MCF 10A (cell line): ENCODE results near the gene ARHGEF28. TPM values are rescaled to one million over a fixed set of nuclear protein-coding genes. Genes with fewer than 3 reads are reported as not detected.

Experiments
- BruUV-seq: library from RNA; stranded (reverse); fragments of 400-500 nt; replicated peaks from 2 replicates; lab custom pipeline; 2021; lab: Mats Ljungman, UMichigan
- CTCF ChIA-PET: fragments of 300-600 bp; sonication (Branson Sonifier 250); formaldehyde crosslinking; extraction: SDS; loops from one replicate; lab custom pipeline; 2021; ENCODE audit warnings: antibody characterized with exemption, inconsistent platforms; lab: Yijun Ruan, JAX
- POLR2A ChIA-PET: fragments of 300-600, 350-650 bp; sonication (Branson Sonifier 250); formaldehyde crosslinking; extraction: SDS; loops from one replicate; lab custom pipeline; 2020; ENCODE audit warnings: antibody characterized with exemption, inconsistent platforms; lab: Yijun Ruan, JAX
- DNase-seq: peaks from one replicate; pipeline ENCODE4 v3.0.0-alpha.2; 2018; ENCODE audit not compliant: unreplicated experiment
- H3K27ac Mint-ChIP-seq: one replicate; pipeline ENCODE4 v1.8.0; 2022; ENCODE audit warnings: mild to moderate bottlenecking, low read depth, mixed read lengths; ENCODE audit not compliant: unreplicated experiment
- H3K27me3 Mint-ChIP-seq: one replicate; pipeline ENCODE4 v1.8.0; 2022; ENCODE audit warnings: mixed read lengths; ENCODE audit not compliant: insufficient read depth, unreplicated experiment
- H3K36me3 Mint-ChIP-seq: one replicate; pipeline ENCODE4 v1.8.0; 2022; ENCODE audit warnings: mild to moderate bottlenecking, moderate library complexity, mixed read lengths; ENCODE audit not compliant: insufficient read depth, unreplicated experiment
- H3K4me1 Mint-ChIP-seq: one replicate; pipeline ENCODE4 v1.8.0; 2022; ENCODE audit warnings: mixed read lengths; ENCODE audit not compliant: insufficient read depth, unreplicated experiment
- H3K4me3 Mint-ChIP-seq: one replicate; pipeline ENCODE4 v1.8.0; 2022; ENCODE audit warnings: mild to moderate bottlenecking, moderate library complexity, mixed read lengths; ENCODE audit not compliant: unreplicated experiment
- H3K9me3 Mint-ChIP-seq: one replicate; pipeline ENCODE4 v1.8.0; 2022; ENCODE audit warnings: mixed read lengths; ENCODE audit not compliant: unreplicated experiment
- CTCF ChIP-seq: fragments of 200-600 bp; IDR thresholded peaks from one replicate; pipeline ENCODE4 v1.8.0; 2022; ENCODE audit warnings: antibody characterized with exemption, mild to moderate bottlenecking; ENCODE audit not compliant: unreplicated experiment
- intact Hi-C: fragments of 100-400 bp; cut with micrococcal nuclease; formaldehyde crosslinking; loops from 2 replicates; pipeline ENCODE4 v1.14.1; 2022
- total RNA-seq: library from RNA; stranded (reverse); gene quantifications from 2 replicates; pipeline ENCODE4 v1.2.3, GENCODE V29; 2022

The ARHGEF28 gene
- total RNA-seq, 1 experiment from 2014 or later, result 34.8 TPM

- Mint-ChIP-seq H3K9me3 (no peaks in the 10 kb centered on the region), H3K36me3 (no peaks in the 10 kb centered on the region), H3K4me1 (peaks cover 27% of the 10 kb centered on the region), H3K4me3 (no peak overlapping the region), H3K27me3 (no peaks in the 10 kb centered on the region), H3K27ac (no peak overlapping the region)
- BruUV-seq, result no TSS peak
- TF ChIP-seq CTCF, result no peak
- intact Hi-C loops, result no loop called here
- POLR2A ChIA-PET, result interaction anchor here (0.7 kb wide), 1 partner anchor 10 kb away, joined by 3 read pairs; no protein-coding TSS in a partner anchor
- DNase-seq, result no peak
- CTCF ChIA-PET, result interaction anchor here (0.6 to 1.1 kb wide), 3 partner anchors 62 to 327 kb away, joined by 3 to 4 read pairs (median 3); no protein-coding TSS in a partner anchor
Measured at GRCh38 chr5:73964352-73964865, 338.4 kb downstream of the ARHGEF28 start.

DNA sequence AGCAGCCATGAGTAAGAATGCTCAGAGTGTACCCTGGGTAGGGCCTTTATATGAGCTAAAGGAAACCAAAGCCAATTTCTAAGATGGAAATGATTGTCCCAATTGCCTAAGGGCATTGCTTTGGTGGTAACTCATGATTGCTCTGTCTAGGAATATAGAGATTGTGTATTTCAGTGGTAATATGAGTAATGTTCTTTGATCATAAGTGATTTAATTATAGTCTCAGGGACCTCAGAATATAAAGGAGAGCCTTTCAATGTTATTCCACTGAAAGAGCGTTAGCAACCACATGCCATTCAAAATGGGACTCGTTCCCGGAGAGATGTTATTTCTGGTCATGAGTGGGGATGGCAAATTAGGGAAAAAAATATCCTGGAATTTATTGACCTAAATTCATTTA lies 340.5 kb downstream of the ARHGEF28 start:
- POLR2A ChIA-PET, result no interaction called here
- no TSS peak for BruUV-seq
- H3K27ac Mint-ChIP-seq, result no peak overlapping the region

GRCh38 chr5:73967347-73967746 lies 341.4 kb downstream of the ARHGEF28 start:
- Mint-ChIP-seq H3K27ac (no peak overlapping the region), H3K4me3 (no peak overlapping the region), H3K4me1 (peaks cover 21% of the 10 kb centered on the region), H3K9me3 (no peaks in the 10 kb centered on the region), H3K36me3 (no peaks in the 10 kb centered on the region), H3K27me3 (no peaks in the 10 kb centered on the region)
- intact Hi-C loops, result no loop called here
- no TSS peak for BruUV-seq
- ChIA-PET POLR2A (no interaction called here), CTCF (no interaction called here)
- no peak for DNase-seq
- no peak for TF ChIP-seq CTCF

More for the DNA sequence above, 340.5 kb downstream of the ARHGEF28 start:
- no peak overlapping the region for H3K4me3 Mint-ChIP-seq
- H3K4me1 Mint-ChIP-seq, result peaks cover 21% of the 10 kb centered on the region
- no peaks in the 10 kb centered on the region for H3K36me3 Mint-ChIP-seq
- no peak for TF ChIP-seq CTCF
- no peaks in the 10 kb centered on the region for H3K9me3 Mint-ChIP-seq
- intact Hi-C loops, result no loop called here
- DNase-seq, result no peak
- no peaks in the 10 kb centered on the region for H3K27me3 Mint-ChIP-seq
- CTCF ChIA-PET, result no interaction called here

DNA sequence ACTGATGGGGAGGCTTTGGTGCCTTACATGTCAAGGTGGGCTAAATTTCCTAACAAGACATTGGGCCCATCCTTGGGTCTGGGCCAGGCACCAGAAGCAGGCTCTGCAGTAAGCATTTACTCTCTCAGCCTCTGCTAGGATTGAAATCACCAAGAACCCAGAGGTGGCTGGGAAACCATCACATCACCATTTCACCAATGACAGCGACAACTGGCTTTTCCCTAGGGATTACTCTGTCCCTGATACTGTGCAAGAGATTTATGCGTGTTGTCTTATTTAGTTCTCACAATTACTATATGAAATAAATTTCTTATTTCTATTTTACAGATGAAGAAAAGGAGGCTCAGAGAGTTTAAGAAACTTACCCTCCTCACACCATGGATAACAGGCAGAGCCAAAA lies 342.2 kb downstream of the ARHGEF28 start:
- CTCF ChIA-PET, result no interaction called here
- BruUV-seq, result no TSS peak

More for the DNA sequence above, 342.2 kb downstream of the ARHGEF28 start:
- POLR2A ChIA-PET, result no interaction called here
- intact Hi-C loops, result no loop called here
- H3K36me3 Mint-ChIP-seq, result no peaks in the 10 kb centered on the region
- no peaks in the 10 kb centered on the region for H3K27me3 Mint-ChIP-seq
- DNase-seq, result no peak
- no peak overlapping the region for H3K4me3 Mint-ChIP-seq
- H3K27ac Mint-ChIP-seq, result no peak overlapping the region
- peaks cover 12% of the 10 kb centered on the region for H3K4me1 Mint-ChIP-seq
- no peak for TF ChIP-seq CTCF
- no peaks in the 10 kb centered on the region for H3K9me3 Mint-ChIP-seq
